HG02798 (cell line): ENCODE data around the gene CECR2.
"Not testable (repeated sequence)": the region's sequence is repeated elsewhere in the genome, so short reads cannot be mapped to it uniquely, and the experiment has no call there.

ENCODE experiments used
- ATAC-seq: cut with Tn5 transposase; IDR thresholded peaks from one replicate; pipeline ENCODE4 v1.9.1; 2021; ENCODE audit warnings: mild to moderate bottlenecking; ENCODE audit not compliant: unreplicated experiment, poor library complexity

Gene CECR2

DNA sequence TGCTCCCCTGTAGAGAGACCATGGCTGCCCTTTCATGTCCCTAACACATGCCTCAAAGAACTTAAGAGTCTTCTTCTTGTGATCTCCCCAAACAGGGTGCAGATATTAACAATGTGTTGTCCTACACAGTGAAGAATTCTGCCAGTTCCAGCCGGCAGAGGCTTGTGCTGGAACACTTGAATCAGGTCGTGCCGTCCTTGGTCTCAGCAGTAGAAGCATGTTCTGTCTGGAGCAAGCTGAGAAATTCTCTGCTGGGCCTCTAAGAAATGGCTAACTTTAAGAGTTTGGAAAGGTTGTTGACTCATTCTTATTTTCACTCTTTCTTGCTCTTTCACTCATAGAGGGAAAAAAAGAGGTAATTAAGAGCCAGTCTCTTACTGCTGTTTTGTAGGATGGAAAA is 123.0 kb downstream of the CECR2 start:
- ATAC-seq: no peak

DNA sequence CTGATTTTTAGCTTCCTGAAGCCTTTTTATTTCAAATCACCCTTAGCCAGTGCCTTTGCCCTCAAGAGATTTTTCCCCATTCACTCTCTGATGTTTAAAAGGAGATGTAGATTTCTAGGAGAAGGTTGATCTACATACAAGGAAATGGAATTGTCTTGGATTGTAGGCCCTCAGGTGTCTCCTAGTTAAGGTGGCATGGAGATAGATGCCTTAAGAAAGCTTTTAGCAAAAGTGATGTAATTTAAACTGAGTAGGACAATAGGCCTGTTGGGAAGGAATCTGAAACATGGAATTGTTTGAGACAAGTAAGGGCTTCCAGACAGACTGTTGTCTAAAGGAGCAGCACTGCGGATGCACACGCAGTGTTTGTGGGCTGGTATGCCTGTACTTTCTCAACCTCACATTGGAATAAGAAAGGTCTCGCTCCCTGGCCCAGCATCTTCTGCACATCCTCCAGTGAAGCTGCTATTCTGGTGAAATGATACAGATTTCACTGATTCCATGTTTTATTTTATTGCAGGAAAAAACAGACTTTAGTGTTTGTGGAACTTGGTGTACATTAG is 124.2 kb downstream of the CECR2 start:
- ATAC-seq: no peak

DNA sequence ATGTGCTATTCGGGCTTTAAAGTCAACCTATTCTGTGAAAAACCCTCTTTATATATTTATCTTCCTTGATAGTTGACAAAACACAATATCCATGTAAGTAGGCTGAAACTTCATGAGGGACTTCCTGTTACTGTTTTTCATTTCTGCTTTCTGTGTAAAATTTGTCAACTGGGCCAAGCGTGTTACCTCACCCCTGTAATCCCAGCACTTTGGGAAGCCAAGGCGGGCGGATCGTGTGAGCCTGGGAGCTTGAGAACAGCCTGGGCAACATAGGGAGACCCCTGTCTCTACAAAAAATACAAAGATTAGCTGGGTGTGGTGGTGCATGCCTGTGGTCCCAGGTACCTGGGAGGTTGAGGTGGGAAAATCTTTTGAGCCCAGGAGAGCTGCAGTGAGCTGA is 127.6 kb downstream of the CECR2 start:
- no peak for ATAC-seq

DNA sequence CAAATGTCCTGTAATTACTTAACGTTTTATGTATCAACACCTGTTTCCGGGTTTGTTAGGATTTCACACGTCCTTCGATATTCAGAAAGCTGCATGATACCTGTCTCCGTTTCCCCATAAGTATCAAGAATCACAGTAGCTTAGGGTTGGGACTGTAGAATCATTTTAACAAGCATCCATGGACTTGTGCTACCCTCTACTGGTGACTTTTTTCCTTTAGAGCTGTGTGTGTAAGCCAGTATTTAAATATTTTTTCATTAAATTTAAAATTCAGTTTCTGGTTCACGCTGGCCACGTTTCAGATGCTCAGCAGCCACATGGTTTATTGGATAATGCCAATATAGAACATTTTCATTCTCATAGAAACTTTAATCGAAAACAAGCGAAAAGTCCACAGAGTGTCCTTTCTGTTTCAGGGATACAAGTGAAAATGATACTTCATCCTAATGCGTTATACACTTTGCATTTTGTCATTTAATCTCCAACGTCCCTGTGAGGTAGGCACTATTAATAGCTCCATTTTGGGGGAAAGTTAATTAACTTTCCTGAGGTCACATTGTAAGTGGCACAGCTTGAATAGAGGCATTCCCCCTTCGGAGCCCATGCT is 132.5 kb downstream of the CECR2 start:
- no peak for ATAC-seq

DNA sequence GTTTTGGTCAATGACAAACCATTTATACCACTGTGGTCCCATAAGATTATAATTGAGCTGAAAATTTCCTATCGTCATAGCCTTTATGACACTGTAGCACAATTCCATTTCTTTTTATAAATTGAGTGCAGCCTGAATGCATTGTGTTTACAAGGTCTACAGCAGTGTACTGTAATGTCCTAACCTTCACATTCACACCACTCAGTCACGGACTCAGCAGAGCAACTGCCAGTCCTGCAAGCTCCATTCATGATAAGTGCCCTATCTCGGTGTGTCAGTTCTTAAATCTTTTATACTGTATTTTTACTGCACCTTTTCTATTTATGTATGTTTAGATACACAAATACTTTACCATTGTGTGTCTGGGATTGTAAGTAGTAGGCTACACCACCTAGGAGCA is 138.8 kb downstream of the CECR2 start:
- no peak for ATAC-seq

DNA sequence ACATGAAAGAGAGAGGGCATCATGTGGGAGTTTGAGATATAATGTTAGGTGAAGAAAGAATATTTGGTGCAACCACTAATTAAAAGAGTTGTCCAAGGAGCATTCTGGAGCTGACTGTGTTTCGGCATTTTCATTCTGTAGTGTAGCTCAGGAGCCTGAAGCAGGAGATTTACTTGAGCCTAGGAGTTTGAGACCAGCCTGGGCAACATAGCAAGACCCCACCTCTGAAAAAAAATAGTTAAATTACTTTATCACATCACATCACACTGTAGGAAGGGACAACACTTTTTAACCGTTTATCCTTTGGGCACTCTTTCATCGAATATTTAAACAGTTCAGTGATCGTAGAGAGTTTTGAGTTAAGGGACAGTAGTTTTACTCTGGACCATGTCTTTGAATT is 143.7 kb downstream of the CECR2 start:
- ATAC-seq: no peak

DNA sequence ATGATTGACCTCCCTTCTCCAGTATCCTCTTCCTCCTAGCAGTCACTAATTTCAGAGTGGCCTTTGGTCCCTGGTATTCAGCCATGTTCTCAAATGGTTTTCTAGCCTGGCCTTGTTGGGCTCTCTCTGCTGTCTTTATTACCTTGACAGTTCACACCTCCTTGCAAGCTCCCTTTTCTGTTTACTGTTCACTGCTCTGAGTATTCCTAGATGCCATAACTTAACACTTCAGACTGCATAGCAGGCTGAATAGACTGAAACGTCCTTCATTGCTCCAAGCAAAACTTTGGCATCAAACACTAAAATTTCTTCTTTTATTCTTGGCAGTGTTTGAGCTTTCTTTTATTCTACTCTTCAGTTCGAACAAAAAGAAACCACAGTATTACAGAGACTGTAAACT is 144.4 kb downstream of the CECR2 start:
- no peak for ATAC-seq

DNA sequence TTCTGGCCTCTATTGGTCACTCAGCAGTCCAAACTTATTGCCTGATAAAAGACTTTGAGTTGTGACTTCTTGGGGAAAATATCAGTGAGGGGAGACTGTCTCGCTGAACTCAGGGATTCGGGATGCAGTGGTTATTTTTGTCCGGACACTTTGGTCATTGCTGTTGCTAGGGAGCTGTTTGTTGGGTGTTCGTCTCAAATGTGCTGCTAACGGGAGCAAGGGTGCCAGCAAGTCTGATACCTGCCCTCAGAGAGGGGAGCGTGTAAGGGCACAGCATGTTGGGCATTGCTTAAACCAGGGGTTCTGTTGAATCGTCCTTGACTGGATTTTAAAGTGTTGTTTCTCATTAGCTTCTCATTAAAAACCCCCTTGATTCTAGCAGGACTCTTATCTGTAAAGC is 144.8 kb downstream of the CECR2 start:
- no peak for ATAC-seq

DNA sequence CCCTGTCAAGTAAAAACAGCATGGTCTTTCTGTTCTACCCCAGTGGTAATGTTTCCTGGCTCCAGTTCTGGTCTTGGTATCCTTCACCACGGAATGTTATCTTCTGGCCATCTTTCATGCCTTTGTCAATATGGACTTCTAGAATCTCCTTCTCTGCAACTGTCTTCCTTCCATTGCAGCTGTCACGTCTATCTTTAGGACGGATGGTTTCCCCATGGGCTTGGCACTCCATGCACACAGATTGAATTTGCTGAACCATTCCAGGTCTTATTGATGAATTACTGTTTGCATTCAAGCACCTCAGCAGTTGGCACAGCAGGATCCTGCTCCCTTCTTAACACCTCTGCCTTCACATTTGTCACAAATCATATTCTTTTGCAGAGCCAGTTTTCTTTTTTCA is 149.1 kb downstream of the CECR2 start:
- ATAC-seq: no peak

DNA sequence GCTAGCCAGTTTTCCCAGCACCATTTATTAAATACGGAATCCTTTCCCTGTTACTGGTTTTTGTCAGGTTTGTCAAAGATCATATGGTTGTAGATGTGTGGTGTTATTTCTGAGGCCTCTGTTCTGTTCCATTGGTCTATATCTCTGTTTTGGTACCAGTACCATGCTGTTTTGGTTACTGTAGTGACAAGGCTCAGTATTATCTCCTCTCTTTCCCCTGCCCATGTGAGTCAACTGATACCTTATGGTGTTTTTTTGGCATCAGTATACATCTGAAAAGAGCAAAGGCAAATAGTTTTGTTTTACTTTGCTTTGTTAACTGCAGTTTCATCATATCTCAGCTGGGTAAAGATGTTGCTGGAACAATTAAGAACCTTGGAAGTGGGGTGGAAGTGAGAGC is 152.7 kb downstream of the CECR2 start:
- ATAC-seq: not testable (repeated sequence)

DNA sequence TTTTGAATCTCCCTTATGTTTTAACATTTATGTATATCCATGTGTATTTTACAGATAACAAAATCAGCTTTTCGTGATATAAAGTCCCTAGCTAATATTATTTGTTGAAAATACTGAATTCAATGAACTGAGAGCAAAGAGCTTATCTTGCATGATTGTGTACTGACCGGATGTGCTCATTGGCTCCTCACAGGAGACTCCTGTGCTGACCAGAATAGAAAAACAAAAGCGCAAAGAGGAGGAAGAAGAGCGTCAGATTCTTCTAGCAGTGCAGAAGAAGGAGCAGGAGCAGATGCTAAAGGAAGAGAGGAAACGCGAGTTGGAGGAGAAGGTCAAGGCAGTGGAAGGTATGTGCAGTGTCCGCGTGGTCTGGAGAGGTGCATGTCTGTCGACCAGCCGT is 154.7 kb downstream of the CECR2 start:
- ATAC-seq: no peak

DNA sequence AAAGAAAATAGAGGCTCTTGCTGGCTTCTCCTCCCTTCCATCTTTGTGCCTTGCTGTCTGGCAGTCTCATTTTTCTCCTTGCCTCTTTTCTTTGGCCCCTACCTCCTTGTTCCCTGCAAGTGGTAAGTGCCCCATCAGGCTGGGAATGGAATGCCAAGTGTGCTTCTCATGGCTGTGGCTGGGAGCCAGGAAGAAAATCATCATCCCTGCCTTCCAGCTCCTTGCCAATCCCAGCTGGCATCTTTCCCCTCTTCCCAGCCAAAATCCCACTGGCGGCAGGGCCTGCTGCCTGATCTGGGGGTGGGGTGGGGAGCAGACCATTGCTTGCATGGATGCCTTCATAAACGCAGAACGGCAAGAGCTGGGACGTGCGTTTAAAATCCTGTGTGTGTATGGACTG is 167.0 kb downstream of the CECR2 start:
- ATAC-seq: no peak

DNA sequence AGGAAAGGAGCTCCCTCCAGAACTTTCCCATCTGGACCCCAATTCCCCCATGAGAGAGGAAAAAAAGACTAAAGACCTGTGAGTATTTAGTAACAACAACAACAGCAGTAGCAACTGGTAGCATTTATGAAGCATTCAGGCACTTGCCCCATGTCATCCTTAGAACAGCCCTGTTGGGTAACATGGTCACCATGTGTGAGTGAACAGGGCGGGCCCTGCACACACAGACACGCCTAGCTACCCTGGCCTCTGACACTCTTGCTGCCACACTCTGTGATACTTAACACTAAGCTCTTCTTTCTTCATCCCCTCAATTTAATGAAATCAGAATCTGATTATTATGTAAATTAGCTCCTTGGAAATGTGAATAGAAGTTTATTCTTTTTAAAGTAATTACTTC is 167.9 kb downstream of the CECR2 start:
- no peak for ATAC-seq

DNA sequence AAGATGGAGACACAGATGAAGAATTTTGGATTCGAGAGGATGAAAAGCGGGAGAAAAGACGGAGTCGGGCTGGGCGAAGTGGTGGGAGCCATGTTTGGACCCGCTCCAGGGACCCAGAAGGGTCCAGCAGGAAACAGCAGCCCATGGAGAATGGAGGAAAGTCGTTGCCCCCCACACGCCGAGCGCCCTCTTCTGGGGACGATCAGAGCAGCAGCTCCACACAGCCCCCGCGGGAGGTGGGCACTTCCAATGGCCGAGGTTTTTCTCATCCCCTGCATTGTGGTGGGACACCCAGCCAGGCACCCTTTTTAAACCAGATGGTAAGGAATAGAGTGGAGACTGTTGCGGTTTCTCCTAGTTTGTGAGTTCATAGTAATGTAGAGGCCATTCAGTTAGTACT is 171.2 kb downstream of the CECR2 start:
- no peak for ATAC-seq

DNA sequence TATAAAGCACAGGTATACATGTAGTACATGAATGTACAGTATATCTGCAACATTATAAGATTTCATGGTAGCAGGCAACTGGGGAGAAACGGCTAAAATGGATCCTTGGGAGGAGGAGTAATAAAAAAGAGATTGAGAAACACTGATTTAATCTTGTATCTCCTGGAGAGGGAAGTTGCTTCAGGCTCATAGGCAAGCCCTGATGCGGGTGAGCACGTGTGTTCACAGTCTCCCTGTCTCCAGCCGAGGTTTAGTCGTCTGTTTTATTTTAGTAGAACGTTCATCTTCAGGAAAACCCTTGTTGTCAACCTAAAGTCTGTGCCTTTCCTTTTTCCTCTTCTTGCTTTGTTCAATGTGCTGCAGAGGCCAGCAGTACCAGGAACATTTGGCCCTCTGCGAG is 172.2 kb downstream of the CECR2 start:
- ATAC-seq: no peak

DNA sequence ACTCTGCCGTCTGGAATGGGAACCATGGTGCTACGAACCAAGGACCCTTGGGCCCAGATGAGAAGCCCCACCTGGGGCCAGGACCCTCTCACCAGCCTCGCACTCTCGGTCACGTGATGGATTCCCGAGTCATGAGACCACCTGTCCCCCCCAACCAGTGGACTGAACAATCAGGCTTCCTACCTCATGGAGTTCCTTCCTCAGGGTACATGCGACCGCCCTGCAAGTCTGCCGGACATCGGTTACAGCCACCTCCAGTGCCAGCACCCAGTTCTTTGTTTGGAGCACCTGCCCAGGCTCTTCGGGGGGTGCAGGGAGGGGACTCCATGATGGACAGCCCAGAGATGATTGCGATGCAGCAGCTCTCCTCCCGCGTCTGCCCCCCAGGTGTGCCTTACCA is 173.2 kb downstream of the CECR2 start:
- ATAC-seq: no peak

DNA sequence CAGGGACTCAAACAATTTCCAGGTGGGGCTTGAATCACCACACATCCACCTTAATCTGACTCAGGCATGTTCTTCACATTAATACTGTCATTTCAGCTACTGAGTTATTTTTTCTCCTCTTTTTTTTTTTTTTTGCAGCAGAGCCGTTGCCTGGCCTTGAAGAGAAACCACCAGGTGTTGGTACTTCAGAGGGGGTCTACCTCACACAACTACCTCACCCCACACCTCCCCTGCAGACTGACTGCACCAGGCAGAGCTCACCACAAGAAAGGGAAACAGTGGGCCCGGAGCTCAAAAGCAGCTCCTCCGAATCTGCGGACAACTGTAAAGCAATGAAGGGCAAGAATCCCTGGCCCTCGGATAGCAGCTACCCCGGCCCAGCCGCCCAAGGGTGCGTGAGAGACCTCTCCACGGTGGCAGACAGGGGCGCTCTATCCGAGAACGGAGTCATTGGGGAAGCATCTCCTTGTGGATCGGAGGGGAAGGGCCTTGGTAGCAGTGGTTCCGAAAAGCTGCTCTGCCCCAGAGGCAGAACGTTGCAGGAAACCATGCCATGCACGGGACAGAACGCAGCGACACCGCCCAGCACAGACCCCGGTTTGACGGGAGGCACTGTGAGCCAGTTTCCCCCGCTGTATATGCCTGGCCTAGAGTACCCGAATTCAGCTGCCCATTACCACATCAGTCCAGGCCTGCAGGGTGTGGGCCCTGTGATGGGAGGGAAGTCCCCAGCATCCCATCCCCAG is 178.9 kb downstream of the CECR2 start:
- no peak for ATAC-seq

DNA sequence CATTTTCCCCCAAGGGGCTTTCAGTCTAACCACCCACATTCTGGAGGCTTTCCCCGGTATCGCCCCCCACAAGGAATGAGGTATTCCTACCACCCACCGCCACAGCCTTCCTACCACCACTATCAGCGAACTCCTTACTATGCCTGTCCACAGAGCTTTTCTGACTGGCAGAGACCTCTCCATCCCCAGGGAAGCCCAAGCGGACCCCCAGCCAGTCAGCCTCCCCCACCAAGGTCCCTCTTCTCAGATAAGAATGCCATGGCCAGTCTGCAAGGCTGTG is 179.4 kb downstream of the CECR2 start:
- no peak for ATAC-seq

DNA sequence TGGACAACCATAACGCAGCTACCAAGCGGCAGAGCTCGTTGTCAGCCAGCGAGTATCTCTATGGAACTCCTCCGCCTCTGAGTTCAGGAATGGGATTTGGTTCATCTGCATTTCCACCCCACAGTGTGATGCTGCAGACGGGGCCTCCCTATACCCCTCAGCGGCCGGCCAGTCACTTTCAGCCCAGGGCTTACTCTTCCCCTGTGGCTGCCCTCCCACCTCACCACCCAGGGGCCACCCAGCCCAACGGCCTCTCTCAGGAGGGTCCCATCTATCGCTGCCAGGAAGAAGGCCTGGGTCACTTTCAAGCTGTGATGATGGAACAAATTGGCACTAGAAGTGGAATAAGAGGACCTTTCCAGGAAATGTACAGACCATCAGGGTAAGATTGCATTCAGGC is 179.9 kb downstream of the CECR2 start:
- no peak for ATAC-seq

DNA sequence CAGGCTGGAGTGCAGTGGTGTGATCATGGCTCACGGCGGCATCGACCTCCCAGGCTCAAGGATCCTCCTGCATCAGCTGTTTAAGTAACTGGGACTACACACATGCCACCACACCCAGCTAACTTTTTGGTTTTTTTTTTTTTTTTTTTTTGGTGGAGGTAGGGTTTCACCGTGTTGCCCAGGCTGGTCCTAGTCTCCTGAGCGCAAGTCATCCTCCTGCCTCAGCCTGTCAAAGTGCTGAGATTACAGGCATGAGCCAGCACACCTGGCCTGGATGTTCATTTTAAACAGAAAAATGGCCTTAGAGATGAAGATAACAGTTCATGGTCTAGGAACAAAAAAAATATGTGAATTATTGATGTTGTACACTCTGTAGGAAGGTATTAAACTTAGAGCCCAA is 180.4 kb downstream of the CECR2 start:
- ATAC-seq: no peak

DNA sequence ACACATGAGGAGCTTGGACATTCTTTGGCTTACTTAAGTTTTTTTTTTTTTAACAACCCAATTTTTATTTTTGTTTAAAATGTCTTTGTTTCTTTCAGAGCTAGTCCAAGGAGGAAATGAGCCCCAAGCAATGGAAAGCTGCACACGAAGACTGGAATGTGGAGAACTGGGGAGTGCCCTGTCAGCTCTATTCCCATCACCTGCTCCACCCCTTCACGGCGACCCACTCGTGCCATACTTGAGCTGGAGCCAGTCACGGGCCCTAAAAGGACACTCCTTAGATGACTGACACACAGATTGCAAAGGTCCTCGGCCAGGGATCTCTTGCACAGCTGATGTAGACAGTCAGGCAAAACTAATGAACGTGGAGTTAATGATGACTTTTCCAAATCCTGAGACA is 183.5 kb downstream of the CECR2 start:
- no peak for ATAC-seq

DNA sequence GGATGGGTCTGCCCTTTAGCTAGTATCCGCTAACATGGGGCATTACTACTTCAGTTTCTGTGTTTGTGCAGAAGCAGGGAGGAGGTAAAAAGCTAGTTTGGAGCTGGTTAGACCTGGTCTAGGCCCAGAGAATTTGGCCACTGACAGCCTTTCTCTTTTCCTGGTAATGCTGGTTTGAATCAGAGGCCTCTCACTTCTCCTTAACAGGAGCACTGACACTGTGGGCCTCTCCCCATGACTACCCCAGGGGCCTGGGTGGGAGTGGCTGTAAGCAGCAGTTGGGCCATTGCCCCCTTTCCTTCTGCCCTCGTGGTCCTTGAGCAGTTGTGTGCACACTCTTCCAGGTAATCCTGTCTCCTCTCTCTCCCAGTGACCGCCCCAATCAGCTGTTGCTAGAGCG is 185.6 kb downstream of the CECR2 start:
- ATAC-seq: no peak
